K562 (cell line): Measurements from ENCODE around the gene PITX1. TPM values are rescaled to one million over a fixed set of nuclear protein-coding genes. Genes with fewer than 3 reads are reported as not detected.

Experiments used
- ATAC-seq: fragments of 200-7000 bp; cut with Tn5 transposase; 3 replicates; pipeline ENCODE4 v1.9.1; 2020; ENCODE audit warnings: moderate library complexity
- BruUV-seq: library from RNA; stranded (reverse); fragments of 400-500 nt; replicated peaks from 2 replicates; lab custom pipeline; 2021; lab: Mats Ljungman, UMichigan
- CTCF ChIA-PET: fragments of 300-600 bp; formaldehyde crosslinking; extraction: SDS; loops from one replicate; lab custom pipeline; 2021; ENCODE audit warnings: low intra/inter-chr PET ratio; lab: Yijun Ruan, JAX
- POLR2A ChIA-PET: fragments of 300-600, 350-650 bp; sonication (Branson Sonifier 250); formaldehyde crosslinking; extraction: SDS; loops from one replicate; lab custom pipeline; 2021; ENCODE audit warnings: antibody characterized with exemption, inconsistent platforms; lab: Yijun Ruan, JAX
- DNase-seq, 4 experiments: peaks; one replicate each; pipeline versions ENCODE4 v3.0.0 to v3.0.0-alpha.2; 2011 to 2018; ENCODE audit warnings: low spot score in 3 of 4, mixed read lengths in 3 of 4; ENCODE audit errors: extremely low read depth in 1 of 4
- FAIRE-seq: peaks from 2 replicates; lab custom pipeline; 2011; peaks lifted over from hg19 to GRCh38; lab: Jason Lieb, UNC
- H2AFZ ChIP-seq: 2 replicates; pipeline ENCODE4 v1.6.0; 2011; ENCODE audit warnings: low read depth, low read length, control low read depth, inconsistent platforms
- H3K27ac ChIP-seq: fragments of 200-600 bp; 3 replicates; pipeline ENCODE4 v1.8.0; 2011; ENCODE audit warnings: low read depth, mild to moderate bottlenecking, control low read depth, inconsistent platforms, low read length, moderate library complexity, mixed read lengths; ENCODE audit errors: extremely low read depth
- H3K27me3 ChIP-seq, 2 experiments: fragments of 300-600 bp in 1 of 2; 2 replicates in 1 of 2; 3 replicates in 1 of 2; pipeline versions ENCODE4 v1.6.0 to v1.8.0; 2011; ENCODE audit warnings: inconsistent platforms in 2 of 2, low read length in 2 of 2, mild to moderate bottlenecking in 1 of 2, mixed read lengths in 1 of 2, moderate library complexity in 1 of 2; ENCODE audit not compliant: control insufficient read depth in 2 of 2, insufficient read depth in 2 of 2
- H3K36me3 ChIP-seq: fragments of 300-600 bp; 3 replicates; pipeline ENCODE4 v1.8.0; 2011; ENCODE audit warnings: mild to moderate bottlenecking, low read length, inconsistent platforms; ENCODE audit not compliant: control insufficient read depth, insufficient read depth
- H3K4me1 ChIP-seq, 2 experiments: fragments of 200-600 bp in 1 of 2; replicated peaks in 1 of 2; 2 replicates in 1 of 2; 3 replicates in 1 of 2; pipeline versions ENCODE4 v1.5.1 to v1.8.0; 2011; ENCODE audit warnings: inconsistent platforms in 2 of 2, low read length in 2 of 2, mild to moderate bottlenecking in 1 of 2, mixed read lengths in 1 of 2, moderate library complexity in 1 of 2; ENCODE audit not compliant: control insufficient read depth in 2 of 2, insufficient read depth in 2 of 2
- H3K4me2 ChIP-seq: 2 replicates; pipeline ENCODE4 v1.6.1; 2011; ENCODE audit warnings: low read length, control low read depth, inconsistent platforms, mixed read lengths; ENCODE audit not compliant: insufficient read depth
- H3K4me3 ChIP-seq: fragments of 200-600 bp; sonication (generic), shearing (Covaris generic); 2 replicates; pipeline ENCODE4 v1.5.1; 2016; ENCODE audit warnings: control low read depth, inconsistent platforms
- H3K79me2 ChIP-seq: fragments of 200-600 bp; 3 replicates; pipeline ENCODE4 v1.8.0; 2011; ENCODE audit warnings: low read length, inconsistent platforms; ENCODE audit not compliant: control insufficient read depth, insufficient read depth
- H3K9ac ChIP-seq, 2 experiments: 2 replicates each; pipeline versions ENCODE4 v1.6.0 to v1.6.1; 2011; ENCODE audit warnings: low read depth in 2 of 2, low read length in 2 of 2, control low read depth in 1 of 2, inconsistent platforms in 1 of 2, mild to moderate bottlenecking in 1 of 2, mixed read lengths in 1 of 2; ENCODE audit not compliant: insufficient read depth in 1 of 2
- H3K9me1 ChIP-seq: one replicate; pipeline ENCODE4 v1.6.0; 2011; ENCODE audit warnings: inconsistent platforms, mild to moderate bottlenecking, low read length, moderate library complexity; ENCODE audit not compliant: control insufficient read depth, insufficient read depth
- H3K9me3 ChIP-seq: replicated peaks from 2 replicates; pipeline ENCODE4 v1.5.1; 2011; ENCODE audit warnings: low read depth, low read length, inconsistent platforms; ENCODE audit not compliant: control insufficient read depth, insufficient read depth
- H4K20me1 ChIP-seq: replicated peaks from 2 replicates; pipeline ENCODE4 v1.6.1; 2011; ENCODE audit warnings: low read length, inconsistent platforms, mixed read lengths; ENCODE audit not compliant: control insufficient read depth, insufficient read depth
- BHLHE40 ChIP-seq: IDR thresholded peaks from 2 replicates; pipeline ENCODE4 v1.6.1; 2011; ENCODE audit warnings: low read length, improper control_type of control experiment
- CTBP1 ChIP-seq: fragments of 450-650 bp; IDR thresholded peaks from 2 replicates; pipeline ENCODE4 v1.6.1; 2016; ENCODE audit warnings: borderline replicate concordance
- EZH2 ChIP-seq: IDR thresholded peaks from 2 replicates; pipeline ENCODE4 v1.6.1; 2012; ENCODE audit warnings: low read depth, mild to moderate bottlenecking, inconsistent platforms, low read length, borderline replicate concordance
- MEIS2 ChIP-seq: fragments of 450-650 bp; IDR thresholded peaks from 2 replicates; pipeline ENCODE4 v1.6.1; 2014; ENCODE audit warnings: mild to moderate bottlenecking; ENCODE audit not compliant: partially characterized antibody
- RBM15 ChIP-seq: fragments of 200-400 bp; formaldehyde crosslinking; IDR thresholded peaks from 2 replicates; pipeline ENCODE4 v1.6.1; 2018; ENCODE audit warnings: mild to moderate bottlenecking, low read length, moderate library complexity; ENCODE audit not compliant: insufficient read depth
- WGBS: fragments of 100-300 bp; shearing (Covaris generic); methylation state at CpG from one replicate; pipeline ENCODE4 v1.1.6; 2016; ENCODE audit warnings: low coverage, mixed read lengths; ENCODE audit not compliant: insufficient coverage; ENCODE audit errors: missing lambda C conversion rate; 5-methylcytosine and 5-hydroxymethylcytosine counted together
- in situ Hi-C: fragments of 300-500 bp; cut with MboI; formaldehyde crosslinking; loops from 4 replicates; pipeline ENCODE4 v1.15.0; 2018; ENCODE audit warnings: inconsistent platforms, mixed read lengths
- intact Hi-C: fragments of 100-400 bp; cut with micrococcal nuclease; formaldehyde crosslinking; loops from 2 replicates; pipeline ENCODE4 v1.14.2; 2022
- polyA plus RNA-seq, 8 experiments: library from polyadenylated mRNA; depleted of rRNA in 4 of 8; stranded (reverse) in 5 of 8; unstranded in 3 of 8; fragments of >200 nt; fragmentation: Nextera tagmentation in 2 of 8; fragmentation: Illumina TruSeq in 1 of 8; extraction: Ambion mirVana in 2 of 8; extraction: Trizol in 1 of 8; gene quantifications; 2 replicates each; pipeline versions ENCODE4 v1.2.1 to v1.2.3, GENCODE V29; 2011 to 2014; ENCODE audit warnings: inconsistent platforms in 1 of 8, missing spikeins in 1 of 8
- total RNA-seq, 7 experiments: library from RNA; depleted of rRNA in 6 of 7; stranded (reverse); fragments of >200 nt in 6 of 7; fragmentation: Illumina TruSeq in 2 of 7; extraction: Trizol in 2 of 7; gene quantifications; 2 replicates each; pipeline versions ENCODE4 v1.2.1 to v1.2.3, GENCODE V29; 2011 to 2021; ENCODE audit warnings: low replicate concordance in 1 of 7
- TF ChIP-seq, protein P1 (sequence below): fragments of 250-450 bp; sonication (Bioruptor Pico); IDR thresholded peaks from 2 replicates; pipeline ENCODE4 v1.5.0; 2021; ENCODE audit warnings: mild to moderate bottlenecking, moderate library complexity
- TF ChIP-seq, protein P2 (sequence below): fragments of 200-800 bp; sonication (Bioruptor generic); IDR thresholded peaks from 2 replicates; pipeline ENCODE4 v1.6.1; 2016; ENCODE audit warnings: missing genetic modification characterization, missing compliant biosample characterization

The PITX1 gene
- total and polyA plus RNA-seq, 9 of the 15 experiments (the other 6 are each of a cell fraction or from before 2014, with no cell fraction given) = 0.13 to 88.2 (median 24.9) TPM

DNA sequence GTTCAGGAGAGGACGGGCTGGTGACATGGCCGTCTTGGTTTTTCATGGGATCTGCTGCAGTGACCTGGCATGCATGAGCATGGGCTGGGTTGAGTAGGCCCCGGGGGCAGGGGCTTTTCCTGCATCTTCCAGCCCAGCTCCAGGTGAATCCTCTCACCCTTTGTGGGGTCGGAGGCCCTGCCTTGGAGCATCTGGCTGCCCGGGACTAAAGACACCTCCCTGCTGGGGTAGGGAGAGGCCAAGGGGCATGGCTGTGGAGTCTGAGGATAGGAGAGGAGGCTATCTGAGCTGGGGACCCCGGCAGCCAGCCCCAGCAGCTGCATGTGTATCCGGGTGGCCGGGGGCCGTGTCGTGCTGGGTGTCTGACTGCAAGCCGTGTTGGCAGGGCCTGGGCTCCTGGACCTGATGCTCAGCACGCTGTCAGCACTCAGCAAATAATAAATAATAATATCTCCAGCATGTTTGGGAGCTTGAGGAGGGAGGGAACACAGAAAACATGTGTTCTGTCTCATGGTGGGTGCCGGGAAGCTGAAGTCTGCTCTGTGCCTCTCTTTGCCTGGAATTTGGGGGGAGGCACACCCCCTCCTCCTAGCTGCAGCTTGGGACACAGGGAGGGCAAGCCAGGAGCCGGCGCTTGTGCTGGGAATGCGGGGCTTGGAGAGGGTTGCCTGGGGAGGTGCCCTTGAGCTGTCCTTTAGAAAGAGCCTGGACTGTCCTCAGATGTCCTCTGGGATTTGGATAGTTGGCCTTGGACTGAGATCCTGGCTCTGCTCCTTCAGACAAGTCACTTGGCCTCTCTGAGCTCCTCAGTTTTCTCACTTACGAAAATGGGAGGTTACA, 28.4 kb upstream of the PITX1 start:
- POLR2A ChIA-PET = interaction anchor here (0.6 to 4.3 kb wide), 8 partner anchors 9 to 1871 kb away, joined by 3 to 19 read pairs (median 4); no protein-coding TSS in a partner anchor
- Histone ChIP-seq H3K4me2 (no peak overlapping the region), H3K27ac (no peak overlapping the region), H4K20me1 (no peaks in the 10 kb centered on the region; the same call in 1 of the 2 replicates), H3K36me3 (no peaks in the 10 kb centered on the region), H3K9me1 (no peaks in the 10 kb centered on the region), H3K4me3 (no peak overlapping the region), H2AFZ (no peak overlapping the region), H3K4me1 (peaks cover 4 to 26% of the 10 kb centered on the region in 2 experiments; a peak in 3 of 5 replicates), H3K27me3 (peaks cover 0 to 7% of the 10 kb centered on the region in 2 experiments; a peak in 1 of 5 replicates), H3K9me3 (no peaks in the 10 kb centered on the region), H3K79me2 (no peaks in the 10 kb centered on the region), H3K9ac (no peak overlapping the region)
- CTCF ChIA-PET = no interaction called here
- DNase-seq = no peak
- 54% methylated on average over 17 of the region's 17 CpGs for WGBS
- no TSS peak for BruUV-seq
- FAIRE-seq = no peak
- intact Hi-C loops (no loop called here), in situ Hi-C loops (no loop called here)
- no peak for ATAC-seq
- TF ChIP-seq RBM15 (no peak), BHLHE40 (no peak), EZH2 (no peak), MEIS2 (no peak), CTBP1 (no peak)
- TF ChIP-seq, protein P1, sequence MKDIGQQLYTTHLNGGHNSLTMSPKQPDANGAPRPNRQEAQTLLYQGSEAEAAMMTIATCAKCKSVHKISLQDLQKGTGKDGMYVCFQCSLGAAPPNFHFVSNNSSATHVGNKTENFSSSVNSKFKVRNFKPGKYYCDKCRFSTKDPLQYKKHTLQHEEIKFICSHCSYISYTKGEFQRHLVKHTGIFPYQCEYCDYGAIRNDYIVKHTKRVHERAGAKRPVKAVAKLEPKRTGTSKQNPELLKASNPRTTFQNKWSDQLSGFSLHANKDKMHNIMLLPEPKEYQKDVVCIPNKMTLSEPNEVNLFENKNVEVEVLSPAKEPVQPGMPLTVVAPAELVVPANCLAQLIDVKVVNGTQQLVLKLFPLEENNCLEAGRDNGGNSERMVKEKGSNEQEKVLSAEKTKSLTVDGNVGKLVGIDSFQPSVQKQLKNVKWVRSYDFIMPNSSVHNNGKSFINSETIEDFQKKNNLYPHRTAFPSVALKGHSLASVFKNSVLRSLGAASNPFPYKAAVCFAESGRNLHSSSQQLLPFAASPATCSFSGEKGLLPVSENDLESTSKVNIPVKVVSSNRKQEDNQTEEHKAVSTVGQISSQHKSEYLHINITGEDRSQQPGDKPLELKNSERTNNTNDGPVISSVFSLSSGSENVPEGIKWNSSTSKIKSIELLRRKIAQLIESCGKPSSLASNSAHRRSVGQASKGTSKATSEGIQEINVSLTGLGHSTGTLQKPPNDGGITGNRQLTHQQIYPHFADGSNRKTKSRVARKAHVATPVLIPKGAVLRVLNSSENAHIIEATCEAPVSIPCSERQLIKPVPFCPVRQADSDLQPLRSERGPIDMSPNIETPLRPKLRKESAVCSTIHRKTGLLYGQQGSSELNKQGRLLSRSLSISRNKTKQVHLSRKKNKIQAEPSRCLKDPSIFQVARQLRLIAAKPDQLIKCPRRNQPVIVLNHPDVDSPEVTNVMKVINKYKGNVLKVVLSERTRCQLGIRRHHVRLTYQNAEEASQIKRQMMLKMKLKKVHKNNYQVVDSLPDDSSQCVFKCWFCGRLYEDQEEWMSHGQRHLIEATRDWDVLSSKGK (CRISPR knock-in tag) = no peak
- TF ChIP-seq, protein P2, sequence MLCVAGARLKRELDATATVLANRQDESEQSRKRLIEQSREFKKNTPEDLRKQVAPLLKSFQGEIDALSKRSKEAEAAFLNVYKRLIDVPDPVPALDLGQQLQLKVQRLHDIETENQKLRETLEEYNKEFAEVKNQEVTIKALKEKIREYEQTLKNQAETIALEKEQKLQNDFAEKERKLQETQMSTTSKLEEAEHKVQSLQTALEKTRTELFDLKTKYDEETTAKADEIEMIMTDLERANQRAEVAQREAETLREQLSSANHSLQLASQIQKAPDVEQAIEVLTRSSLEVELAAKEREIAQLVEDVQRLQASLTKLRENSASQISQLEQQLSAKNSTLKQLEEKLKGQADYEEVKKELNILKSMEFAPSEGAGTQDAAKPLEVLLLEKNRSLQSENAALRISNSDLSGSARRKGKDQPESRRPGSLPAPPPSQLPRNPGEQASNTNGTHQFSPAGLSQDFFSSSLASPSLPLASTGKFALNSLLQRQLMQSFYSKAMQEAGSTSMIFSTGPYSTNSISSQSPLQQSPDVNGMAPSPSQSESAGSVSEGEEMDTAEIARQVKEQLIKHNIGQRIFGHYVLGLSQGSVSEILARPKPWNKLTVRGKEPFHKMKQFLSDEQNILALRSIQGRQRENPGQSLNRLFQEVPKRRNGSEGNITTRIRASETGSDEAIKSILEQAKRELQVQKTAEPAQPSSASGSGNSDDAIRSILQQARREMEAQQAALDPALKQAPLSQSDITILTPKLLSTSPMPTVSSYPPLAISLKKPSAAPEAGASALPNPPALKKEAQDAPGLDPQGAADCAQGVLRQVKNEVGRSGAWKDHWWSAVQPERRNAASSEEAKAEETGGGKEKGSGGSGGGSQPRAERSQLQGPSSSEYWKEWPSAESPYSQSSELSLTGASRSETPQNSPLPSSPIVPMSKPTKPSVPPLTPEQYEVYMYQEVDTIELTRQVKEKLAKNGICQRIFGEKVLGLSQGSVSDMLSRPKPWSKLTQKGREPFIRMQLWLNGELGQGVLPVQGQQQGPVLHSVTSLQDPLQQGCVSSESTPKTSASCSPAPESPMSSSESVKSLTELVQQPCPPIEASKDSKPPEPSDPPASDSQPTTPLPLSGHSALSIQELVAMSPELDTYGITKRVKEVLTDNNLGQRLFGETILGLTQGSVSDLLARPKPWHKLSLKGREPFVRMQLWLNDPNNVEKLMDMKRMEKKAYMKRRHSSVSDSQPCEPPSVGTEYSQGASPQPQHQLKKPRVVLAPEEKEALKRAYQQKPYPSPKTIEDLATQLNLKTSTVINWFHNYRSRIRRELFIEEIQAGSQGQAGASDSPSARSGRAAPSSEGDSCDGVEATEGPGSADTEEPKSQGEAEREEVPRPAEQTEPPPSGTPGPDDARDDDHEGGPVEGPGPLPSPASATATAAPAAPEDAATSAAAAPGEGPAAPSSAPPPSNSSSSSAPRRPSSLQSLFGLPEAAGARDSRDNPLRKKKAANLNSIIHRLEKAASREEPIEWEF (CRISPR knock-in tag) = no peak
